ENCODE data around the gene TMPRSS11B.
"Not testable (repeated sequence)": the region's sequence is repeated elsewhere in the genome, so short reads cannot be mapped to it uniquely, and the experiment has no call there.

TMPRSS11B gene

GRCh38 chr4:68245594-68245993, at the start of gene TMPRSS11B:
Gene TMPRSS11B, minus strand, starts transcription at chr4:68245694. Its CDS starts 136 bp downstream, at chr4:68245558.
- no peak for DNase-seq (ENCODE audit: low spot score)

DNA sequence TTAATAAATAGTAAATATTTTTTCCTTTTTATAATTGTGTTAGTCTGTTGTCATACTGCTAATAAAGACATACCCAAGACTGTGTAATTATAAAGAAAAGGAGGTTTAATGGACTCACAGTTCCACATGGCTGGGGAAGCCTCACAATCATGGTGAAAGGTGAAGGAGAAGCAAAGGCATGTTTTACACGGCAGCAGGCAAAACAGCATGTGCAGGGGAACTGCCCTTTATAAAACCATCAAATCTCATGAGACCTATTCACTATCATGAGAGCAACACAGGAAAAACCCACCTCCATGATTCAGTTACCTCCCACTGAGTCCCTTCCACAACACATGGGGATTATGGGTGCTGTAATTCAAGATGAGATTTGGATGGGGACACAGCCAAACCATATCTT, 45.8 kb upstream of the TMPRSS11B start:
- no peak for DNase-seq (ENCODE audit: low spot score)

GRCh38 chr4:68288393-68288740, 42.9 kb upstream of the TMPRSS11B start:
- DNase-seq (ENCODE audit: low spot score) = no peak

GRCh38 chr4:68287704-68288392, 42.4 kb upstream of the TMPRSS11B start:
- no peak for DNase-seq (ENCODE audit: low spot score)

GRCh38 chr4:68283714-68284113, 38.2 kb upstream of the TMPRSS11B start:
- DNase-seq (ENCODE audit: low spot score) = no peak

DNA sequence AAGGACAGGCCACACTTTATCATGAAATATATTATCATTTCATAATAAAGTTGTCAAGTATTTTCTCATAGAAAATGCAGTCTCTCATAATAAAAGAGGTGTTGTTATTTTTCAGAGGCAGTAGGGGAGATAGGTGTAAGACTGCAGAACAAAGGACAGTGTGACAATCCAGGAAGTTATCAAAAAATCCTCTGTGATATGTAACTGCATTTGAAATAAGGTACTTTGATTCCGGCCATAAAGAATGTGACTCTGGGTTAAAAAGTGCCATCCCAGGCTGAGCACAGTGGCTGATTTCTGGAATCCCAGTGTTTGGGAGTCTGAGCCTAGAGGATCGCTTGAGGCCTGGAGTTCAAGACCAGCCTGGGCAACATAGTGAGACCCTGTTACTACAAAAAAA, 37.6 kb upstream of the TMPRSS11B start:
- DNase-seq (ENCODE audit: low spot score) = no peak

DNA sequence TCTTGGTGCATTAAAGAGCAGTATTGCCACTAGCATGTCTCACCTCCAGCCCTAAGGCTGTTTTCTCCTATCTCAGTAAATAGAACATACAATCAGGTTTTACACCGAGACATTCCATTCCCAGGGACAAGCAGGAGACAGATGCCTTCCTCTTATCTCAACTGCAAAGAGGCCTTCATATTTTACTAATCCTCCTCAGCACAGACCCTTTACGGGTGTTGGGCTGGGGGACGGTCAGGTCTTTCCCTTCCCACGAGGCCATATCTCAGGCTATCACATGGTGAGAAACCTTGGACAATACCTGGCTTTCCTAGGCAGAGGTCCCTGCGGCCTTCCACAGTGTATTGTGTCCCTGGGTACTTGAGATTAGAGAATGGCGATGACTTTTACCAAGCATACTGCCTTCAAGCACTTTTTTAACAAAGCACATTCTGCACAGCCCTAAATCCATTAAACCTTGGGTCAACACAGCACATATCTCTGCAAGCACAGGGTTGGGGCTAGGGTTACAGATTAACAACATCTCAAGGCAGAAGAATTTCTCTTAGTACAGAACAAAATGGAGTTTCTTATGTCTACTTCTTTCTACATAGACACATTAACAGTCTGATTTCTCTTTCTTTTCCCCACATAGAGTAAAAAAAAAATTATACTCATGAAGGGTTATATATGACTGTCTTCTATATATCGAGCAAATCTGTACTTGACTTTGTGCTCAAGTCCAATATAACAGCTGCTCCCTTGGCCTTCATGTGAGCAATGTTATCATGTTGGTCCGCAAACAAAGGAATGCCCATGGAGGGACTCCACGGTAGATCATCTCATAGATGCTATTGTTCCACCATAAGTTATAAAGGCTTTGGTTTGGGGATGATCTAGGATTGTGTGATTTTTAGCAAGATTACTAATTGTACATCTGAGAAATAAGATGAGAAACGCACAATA, 36.6 kb upstream of the TMPRSS11B start:
- DNase-seq (ENCODE audit: low spot score) = not testable (repeated sequence)

DNA sequence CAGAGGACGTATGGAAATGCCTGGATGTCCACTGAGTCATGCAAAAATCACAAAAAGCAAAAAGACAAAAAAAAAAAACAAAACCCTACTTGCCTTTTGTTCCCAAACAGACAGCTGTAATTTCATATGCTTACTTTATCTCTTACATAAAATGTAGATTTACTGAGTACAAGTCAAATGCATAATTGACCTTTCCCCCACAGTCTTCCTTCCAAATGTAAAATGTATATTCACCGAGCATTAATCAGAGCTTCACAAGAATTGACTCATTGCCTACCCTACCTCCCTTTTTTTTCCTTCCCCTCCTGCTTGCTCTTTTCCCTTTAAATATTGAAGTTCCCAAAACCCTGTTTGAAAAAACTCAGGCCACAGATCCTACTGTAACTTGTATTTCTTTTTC, 32.5 kb upstream of the TMPRSS11B start:
- no peak for DNase-seq (ENCODE audit: low spot score)

DNA sequence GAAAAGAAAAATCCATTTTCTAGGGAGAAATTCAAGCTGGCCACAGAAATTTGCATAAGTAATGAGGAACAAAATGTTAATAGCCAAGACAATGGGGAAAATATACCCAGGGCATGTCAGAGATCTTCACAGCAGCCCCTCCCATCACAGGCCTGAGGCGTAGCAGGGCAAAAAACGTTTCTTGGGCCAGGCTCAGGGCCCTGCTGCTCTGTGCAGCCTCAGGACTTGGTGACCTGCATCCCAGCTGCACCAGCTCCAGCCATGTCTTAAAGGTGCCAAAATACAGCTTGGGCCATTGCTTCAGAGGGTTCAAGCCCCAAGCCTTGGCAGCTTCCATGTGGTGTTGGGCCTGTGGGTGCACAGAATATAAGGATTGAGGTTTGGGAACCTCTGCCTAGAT, 32.1 kb upstream of the TMPRSS11B start:
- DNase-seq (ENCODE audit: low spot score) = no peak

DNA sequence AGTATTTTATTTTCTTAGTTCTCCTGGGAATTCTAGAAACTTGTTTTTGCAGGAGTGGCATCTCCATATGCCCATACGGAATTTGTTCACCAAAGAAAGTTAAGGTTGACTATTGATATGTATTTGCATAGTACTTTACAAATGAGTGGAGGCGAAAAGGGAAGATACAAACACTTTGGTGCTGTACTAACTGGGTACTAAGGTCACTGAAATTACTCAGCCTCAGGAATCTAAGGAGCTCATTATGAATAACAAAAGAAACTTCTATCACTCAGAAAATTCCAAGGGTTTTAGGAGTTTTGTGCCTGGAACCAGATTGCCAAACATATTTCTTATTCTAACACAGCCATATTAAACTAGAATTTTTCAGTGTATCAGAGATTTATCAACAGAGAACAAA, 27.4 kb upstream of the TMPRSS11B start:
- no peak for DNase-seq (ENCODE audit: low spot score)

- DNase-seq (ENCODE audit: low spot score) = no peak
Measured at GRCh38 chr4:68272380-68272779, 26.9 kb upstream of the TMPRSS11B start.

DNA sequence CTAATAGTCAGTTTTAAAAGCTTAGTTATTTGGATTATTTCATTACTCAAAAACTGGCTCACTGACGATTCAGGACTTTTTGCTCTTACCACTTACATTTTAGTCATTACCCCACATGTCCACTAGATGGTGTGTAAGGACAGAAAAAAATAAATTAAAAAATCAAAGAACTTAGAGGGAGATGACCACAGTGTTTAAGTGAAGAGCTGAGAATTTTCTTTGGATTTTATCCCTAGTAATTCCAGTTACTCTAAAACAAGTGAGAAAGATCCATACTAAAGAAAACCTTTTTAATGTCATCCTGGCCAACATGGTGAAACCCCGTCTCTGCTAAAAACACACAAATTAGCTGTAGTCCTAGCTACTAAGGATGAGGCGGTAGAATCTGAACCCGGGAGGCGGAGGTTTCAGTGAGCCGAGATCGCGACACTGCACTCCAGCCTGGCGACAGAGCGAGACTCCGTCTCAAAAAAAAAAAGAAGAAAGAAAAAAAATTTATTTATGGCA, 26.4 kb upstream of the TMPRSS11B start:
- DNase-seq (ENCODE audit: low spot score) = peak; percentile 51

GRCh38 chr4:68267433-68267944, 22.0 kb upstream of the TMPRSS11B start:
- no peak for DNase-seq (ENCODE audit: low spot score)

DNA sequence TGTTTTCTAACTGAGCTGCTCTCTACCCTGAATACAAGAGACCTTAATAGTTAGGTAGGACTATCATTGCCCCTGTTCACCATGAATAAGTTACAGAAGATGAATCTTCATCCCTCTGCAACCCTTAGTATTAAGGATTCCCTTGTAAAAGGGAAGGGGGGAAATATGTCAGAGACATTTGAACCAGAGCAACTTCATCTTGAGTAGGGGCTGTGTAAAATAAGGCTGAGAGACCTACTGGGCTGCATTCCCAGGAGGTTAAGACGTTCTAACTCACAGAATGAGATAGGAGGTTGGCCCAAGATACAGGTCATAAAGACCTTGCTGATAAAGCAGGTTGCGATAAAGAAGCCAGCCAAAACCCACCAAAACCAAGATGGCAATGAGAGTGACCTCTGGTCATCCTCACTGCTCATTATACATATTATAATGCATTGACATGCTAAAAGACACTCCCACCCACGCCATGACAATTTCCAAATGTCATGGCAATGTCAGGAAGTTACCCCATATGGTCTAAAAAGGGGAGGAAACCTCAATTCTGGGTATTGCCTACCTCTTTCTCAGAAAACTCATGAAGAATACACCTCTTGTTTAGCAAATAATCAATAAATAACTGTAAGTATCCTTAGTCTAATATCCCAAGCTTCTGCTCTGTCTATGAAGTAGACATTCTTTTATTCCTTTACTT, 19.5 kb upstream of the TMPRSS11B start:
- DNase-seq (ENCODE audit: low spot score) = no peak

DNA sequence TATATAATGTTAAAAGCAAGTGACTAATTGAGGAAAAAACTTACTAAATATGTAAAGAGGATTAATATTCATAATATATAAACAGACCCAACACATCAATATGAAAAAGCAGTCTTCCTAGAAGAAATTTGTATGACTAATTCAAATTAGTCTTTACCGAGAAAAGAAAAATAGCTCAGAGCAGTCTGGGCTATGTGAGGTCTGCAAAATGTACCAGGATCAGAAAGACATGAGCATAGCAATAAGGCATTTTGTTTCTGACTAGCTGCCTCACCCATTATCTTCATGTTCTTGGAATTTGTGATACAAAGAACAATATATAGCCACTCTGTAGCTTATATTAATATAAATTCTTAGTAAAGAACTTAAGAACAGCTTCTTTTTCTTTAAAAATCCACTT, 13.7 kb upstream of the TMPRSS11B start:
- DNase-seq (ENCODE audit: low spot score) = no peak

GRCh38 chr4:68257719-68258118, 12.2 kb upstream of the TMPRSS11B start:
- no peak for DNase-seq (ENCODE audit: low spot score)

GRCh38 chr4:68256284-68256683, 10.8 kb upstream of the TMPRSS11B start:
- no peak for DNase-seq (ENCODE audit: low spot score)

- DNase-seq (ENCODE audit: low spot score) = no peak
Measured at GRCh38 chr4:68250151-68250930, 4.8 kb upstream of the TMPRSS11B start.

DNA sequence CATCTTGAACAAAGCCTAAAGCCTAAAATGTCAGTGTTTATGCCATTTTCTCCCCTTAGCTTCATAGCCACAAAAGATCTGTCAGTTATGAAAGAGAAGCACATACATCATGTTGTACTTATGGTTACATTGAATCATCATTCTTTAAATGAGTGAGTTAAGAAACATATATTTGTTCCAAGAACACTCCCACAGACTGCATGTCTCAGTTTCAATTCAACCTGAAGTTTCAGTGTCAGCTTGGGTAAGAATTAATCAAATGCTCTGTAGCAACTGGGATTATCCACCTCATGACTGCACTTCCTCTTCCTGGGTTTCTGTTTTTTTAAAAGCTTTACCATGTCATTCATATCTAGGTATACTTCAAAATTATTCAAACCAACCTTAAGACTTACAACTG, 3.9 kb upstream of the TMPRSS11B start:
- DNase-seq (ENCODE audit: low spot score) = no peak

DNA sequence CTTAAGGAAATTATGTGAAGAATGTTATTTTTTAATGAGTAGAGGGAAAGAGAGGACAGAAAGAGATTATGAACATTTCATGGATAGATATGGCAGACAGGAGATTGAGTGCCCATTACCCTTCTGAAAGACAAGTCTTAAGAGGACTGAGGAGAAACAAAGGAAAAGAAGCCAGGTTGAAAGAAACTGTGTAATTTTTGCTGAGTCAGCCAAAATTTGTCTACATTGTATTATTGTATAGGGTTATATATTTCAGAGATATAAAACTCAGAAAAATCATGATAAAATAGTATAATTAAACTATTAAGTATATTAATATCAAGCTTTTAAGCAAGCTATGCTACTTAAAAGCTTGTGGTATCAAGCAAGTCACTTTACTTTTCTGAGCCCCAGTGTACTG, 4.9 kb downstream of the TMPRSS11B start:
- no peak for DNase-seq (ENCODE audit: low spot score)

GRCh38 chr4:68228568-68228967, 16.9 kb downstream of the TMPRSS11B start:
- no peak for DNase-seq (ENCODE audit: low spot score)

- no peak for DNase-seq (ENCODE audit: low spot score)
Measured at GRCh38 chr4:68218044-68218443, 27.4 kb downstream of the TMPRSS11B start.

Measured in LoVo (cell line).